K562 (cell line): Measurements from ENCODE around the gene C1orf50. TPM values are rescaled to one million over a fixed set of nuclear protein-coding genes. Genes with fewer than 3 reads are reported as not detected.

Experiments used
- ATF1 ChIP-seq, 2 experiments: fragments of 450-650 bp in 1 of 2; IDR thresholded peaks; 2 replicates each; pipeline ENCODE4 v1.6.1; 2016; ENCODE audit warnings: missing compliant biosample characterization in 1 of 2, missing genetic modification characterization in 1 of 2
- FOSL1 ChIP-seq: fragments of 200-800 bp; sonication (Bioruptor generic); conservative IDR thresholded peaks from 2 replicates; pipeline ENCODE4 v1.6.1; 2016; ENCODE audit warnings: missing genetic modification characterization, missing compliant biosample characterization
- PHB ChIP-seq: fragments of 250-450 bp; sonication (Bioruptor Pico); IDR thresholded peaks from 2 replicates; pipeline ENCODE4 v1.5.0; 2021
- POLR2H ChIP-seq: IDR thresholded peaks from 2 replicates; pipeline ENCODE4 v1.6.1; 2016; ENCODE audit warnings: missing genetic modification characterization, low read depth, mild to moderate bottlenecking, control low read depth, missing compliant biosample characterization, moderate library complexity
- PRPF4 ChIP-seq: fragments of 200-400 bp; formaldehyde crosslinking; IDR thresholded peaks from one replicate; pipeline ENCODE4 v1.6.1; 2017; ENCODE audit warnings: low read length, low read depth, mild to moderate bottlenecking; ENCODE audit not compliant: insufficient read depth, poor library complexity, severe bottlenecking
- SIN3A ChIP-seq, 2 experiments: fragments of 150-350 bp in 1 of 2; IDR thresholded peaks; 2 replicates each; pipeline ENCODE4 v1.6.1; 2011 to 2016; ENCODE audit warnings: borderline replicate concordance in 2 of 2, low read depth in 2 of 2, low read length in 2 of 2, mild to moderate bottlenecking in 2 of 2, moderate library complexity in 2 of 2; ENCODE audit not compliant: control insufficient read depth in 1 of 2
- ZFP30 ChIP-seq: fragments of 250-450 bp; sonication (Bioruptor Pico); IDR thresholded peaks from 2 replicates; pipeline ENCODE4 v1.8.0; 2022; ENCODE audit warnings: moderate library complexity, mild to moderate bottlenecking, inconsistent platforms, borderline replicate concordance
- ZNF444 ChIP-seq: fragments of 250-450 bp; sonication (Bioruptor Pico); IDR thresholded peaks from 2 replicates; pipeline ENCODE4 v1.4.0; 2020; ENCODE audit warnings: mild to moderate bottlenecking, moderate library complexity
- polyA plus RNA-seq, 8 experiments: library from polyadenylated mRNA; depleted of rRNA in 4 of 8; stranded (reverse) in 5 of 8; unstranded in 3 of 8; fragments of >200 nt; fragmentation: Nextera tagmentation in 2 of 8; fragmentation: Illumina TruSeq in 1 of 8; extraction: Ambion mirVana in 2 of 8; extraction: Trizol in 1 of 8; gene quantifications; 2 replicates each; pipeline versions ENCODE4 v1.2.1 to v1.2.3, GENCODE V29; 2011 to 2014; ENCODE audit warnings: inconsistent platforms in 1 of 8, missing spikeins in 1 of 8
- total RNA-seq, 7 experiments: library from RNA; depleted of rRNA in 6 of 7; stranded (reverse); fragments of >200 nt in 6 of 7; fragmentation: Illumina TruSeq in 2 of 7; extraction: Trizol in 2 of 7; gene quantifications; 2 replicates each; pipeline versions ENCODE4 v1.2.1 to v1.2.3, GENCODE V29; 2011 to 2021; ENCODE audit warnings: low replicate concordance in 1 of 7
- TF ChIP-seq, protein P1 (sequence below), 2 experiments: fragments of 250-450 bp in 1 of 2; fragments of 450-650 bp in 1 of 2; sonication (Bioruptor Pico) in 1 of 2; IDR thresholded peaks; 2 replicates each; pipeline versions ENCODE4 v1.6.1 to v1.8.0; 2016 to 2021; ENCODE audit warnings: mild to moderate bottlenecking in 2 of 2, moderate library complexity in 2 of 2, missing compliant biosample characterization in 1 of 2, missing genetic modification characterization in 1 of 2
- TF ChIP-seq, protein P2 (sequence below): fragments of 450-650 bp; IDR thresholded peaks from 2 replicates; pipeline ENCODE4 v1.6.1; 2018; ENCODE audit not compliant: partially characterized antibody
- TF ChIP-seq, protein P3 (sequence below), 2 experiments: fragments of 450-650 bp; conservative IDR thresholded peaks; 2 replicates each; pipeline ENCODE4 v1.6.1; 2017; ENCODE audit warnings: mild to moderate bottlenecking in 2 of 2, moderate library complexity in 2 of 2
- TF ChIP-seq, protein P4 (sequence below): conservative IDR thresholded peaks from 2 replicates; pipeline ENCODE4 v1.6.1; 2011; ENCODE audit warnings: low read depth, mild to moderate bottlenecking, low read length; ENCODE audit not compliant: control insufficient read depth
- TF ChIP-seq, protein P5 (sequence below): fragments of 250-450 bp; sonication (Bioruptor Pico); IDR thresholded peaks from 2 replicates; pipeline ENCODE4 v1.5.0; 2022; ENCODE audit warnings: mild to moderate bottlenecking
- TF ChIP-seq, protein P6 (sequence below): sonication (generic); formaldehyde crosslinking; IDR thresholded peaks from 2 replicates; pipeline ENCODE4 v1.8.0; 2023; ENCODE audit warnings: mild to moderate bottlenecking, missing genetic modification reagents

Gene C1orf50
- total and polyA plus RNA-seq, 9 of the 15 experiments (the other 6 are each of a cell fraction or from before 2014, with no cell fraction given) = 0.55 to 13.9 (median 5.2) TPM

DNA sequence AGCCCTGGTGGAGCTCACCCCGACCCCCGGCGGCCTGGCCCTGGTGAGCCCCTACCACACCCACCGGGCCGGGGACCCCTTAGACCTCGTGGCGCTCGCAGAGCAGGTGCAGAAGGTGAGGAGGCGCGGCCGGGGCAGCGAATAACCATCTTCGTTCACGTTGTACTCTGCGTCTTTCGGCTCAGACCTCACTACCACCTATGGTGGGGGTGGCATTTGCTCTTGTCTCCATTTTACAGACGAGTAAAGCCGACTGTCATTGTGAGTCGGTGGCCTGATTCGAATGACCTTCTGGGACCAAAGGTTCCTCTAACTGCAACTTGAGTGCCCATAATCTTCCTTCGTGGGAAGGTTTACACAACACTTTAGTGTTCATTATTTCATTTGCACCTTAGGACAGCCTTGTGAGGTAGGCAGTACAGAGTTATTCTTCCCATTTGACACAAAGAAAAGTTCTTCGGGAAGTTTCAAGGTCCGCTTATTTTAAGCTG lies 506 bp downstream of the C1orf50 start (continued):
- TF ChIP-seq, protein P1, sequence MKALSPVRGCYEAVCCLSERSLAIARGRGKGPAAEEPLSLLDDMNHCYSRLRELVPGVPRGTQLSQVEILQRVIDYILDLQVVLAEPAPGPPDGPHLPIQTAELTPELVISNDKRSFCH (CRISPR knock-in tag; IDR thresholded peaks at IDR 0.05) = no peak
- TF ChIP-seq, protein P1 (tag; IDR thresholded peaks at IDR 0.05) = 0 out of 2 replicates have a peak, but pooled peaks have one; percentile 46
- TF ChIP-seq, protein P2, sequence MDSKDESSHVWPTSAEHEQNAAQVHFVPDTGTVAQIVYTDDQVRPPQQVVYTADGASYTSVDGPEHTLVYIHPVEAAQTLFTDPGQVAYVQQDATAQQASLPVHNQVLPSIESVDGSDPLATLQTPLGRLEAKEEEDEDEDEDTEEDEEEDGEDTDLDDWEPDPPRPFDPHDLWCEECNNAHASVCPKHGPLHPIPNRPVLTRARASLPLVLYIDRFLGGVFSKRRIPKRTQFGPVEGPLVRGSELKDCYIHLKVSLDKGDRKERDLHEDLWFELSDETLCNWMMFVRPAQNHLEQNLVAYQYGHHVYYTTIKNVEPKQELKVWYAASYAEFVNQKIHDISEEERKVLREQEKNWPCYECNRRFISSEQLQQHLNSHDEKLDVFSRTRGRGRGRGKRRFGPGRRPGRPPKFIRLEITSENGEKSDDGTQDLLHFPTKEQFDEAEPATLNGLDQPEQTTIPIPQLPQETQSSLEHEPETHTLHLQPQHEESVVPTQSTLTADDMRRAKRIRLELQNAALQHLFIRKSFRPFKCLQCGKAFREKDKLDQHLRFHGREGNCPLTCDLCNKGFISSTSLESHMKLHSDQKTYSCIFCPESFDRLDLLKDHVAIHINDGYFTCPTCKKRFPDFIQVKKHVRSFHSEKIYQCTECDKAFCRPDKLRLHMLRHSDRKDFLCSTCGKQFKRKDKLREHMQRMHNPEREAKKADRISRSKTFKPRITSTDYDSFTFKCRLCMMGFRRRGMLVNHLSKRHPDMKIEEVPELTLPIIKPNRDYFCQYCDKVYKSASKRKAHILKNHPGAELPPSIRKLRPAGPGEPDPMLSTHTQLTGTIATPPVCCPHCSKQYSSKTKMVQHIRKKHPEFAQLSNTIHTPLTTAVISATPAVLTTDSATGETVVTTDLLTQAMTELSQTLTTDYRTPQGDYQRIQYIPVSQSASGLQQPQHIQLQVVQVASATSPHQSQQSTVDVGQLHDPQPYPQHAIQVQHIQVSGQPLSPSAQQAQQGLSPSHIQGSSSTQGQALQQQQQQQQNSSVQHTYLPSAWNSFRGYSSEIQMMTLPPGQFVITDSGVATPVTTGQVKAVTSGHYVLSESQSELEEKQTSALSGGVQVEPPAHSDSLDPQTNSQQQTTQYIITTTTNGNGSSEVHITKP = peak; percentile 28
- TF ChIP-seq POLR2H = no peak
- no peak for TF ChIP-seq ZNF444 (CRISPR knock-in tag)
- TF ChIP-seq, protein P3, sequence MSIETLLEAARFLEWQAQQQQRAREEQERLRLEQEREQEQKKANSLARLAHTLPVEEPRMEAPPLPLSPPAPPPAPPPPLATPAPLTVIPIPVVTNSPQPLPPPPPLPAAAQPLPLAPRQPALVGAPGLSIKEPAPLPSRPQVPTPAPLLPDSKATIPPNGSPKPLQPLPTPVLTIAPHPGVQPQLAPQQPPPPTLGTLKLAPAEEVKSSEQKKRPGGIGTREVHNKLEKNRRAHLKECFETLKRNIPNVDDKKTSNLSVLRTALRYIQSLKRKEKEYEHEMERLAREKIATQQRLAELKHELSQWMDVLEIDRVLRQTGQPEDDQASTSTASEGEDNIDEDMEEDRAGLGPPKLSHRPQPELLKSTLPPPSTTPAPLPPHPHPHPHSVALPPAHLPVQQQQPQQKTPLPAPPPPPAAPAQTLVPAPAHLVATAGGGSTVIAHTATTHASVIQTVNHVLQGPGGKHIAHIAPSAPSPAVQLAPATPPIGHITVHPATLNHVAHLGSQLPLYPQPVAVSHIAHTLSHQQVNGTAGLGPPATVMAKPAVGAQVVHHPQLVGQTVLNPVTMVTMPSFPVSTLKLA (conservative IDR thresholded peaks at IDR 0.05) = peak in 1 of 2 experiments; percentile 40; a peak in 3 of 4 replicates
- TF ChIP-seq PRPF4 = no peak
- TF ChIP-seq ZFP30 = no peak
- TF ChIP-seq, protein P4, sequence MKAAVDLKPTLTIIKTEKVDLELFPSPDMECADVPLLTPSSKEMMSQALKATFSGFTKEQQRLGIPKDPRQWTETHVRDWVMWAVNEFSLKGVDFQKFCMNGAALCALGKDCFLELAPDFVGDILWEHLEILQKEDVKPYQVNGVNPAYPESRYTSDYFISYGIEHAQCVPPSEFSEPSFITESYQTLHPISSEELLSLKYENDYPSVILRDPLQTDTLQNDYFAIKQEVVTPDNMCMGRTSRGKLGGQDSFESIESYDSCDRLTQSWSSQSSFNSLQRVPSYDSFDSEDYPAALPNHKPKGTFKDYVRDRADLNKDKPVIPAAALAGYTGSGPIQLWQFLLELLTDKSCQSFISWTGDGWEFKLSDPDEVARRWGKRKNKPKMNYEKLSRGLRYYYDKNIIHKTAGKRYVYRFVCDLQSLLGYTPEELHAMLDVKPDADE = peak; percentile 70; the same call in 1 of the 2 replicates
- TF ChIP-seq SIN3A (IDR thresholded peaks at IDR 0.05; ENCODE audit: borderline replicate concordance in 2 of 2, control insufficient read depth in 1 of 2, low read depth in 2 of 2, low read length in 2 of 2) = peak in 1 of 2 experiments; percentile 13; a peak in 1 of 4 replicates
- TF ChIP-seq ATF1 (CRISPR knock-in tag; IDR thresholded peaks at IDR 0.05) = no peak
- peak; percentile 51 for TF ChIP-seq ATF1 (tag; IDR thresholded peaks at IDR 0.05)
- 0 out of 2 replicates have a peak, but pooled peaks have one; percentile 38 for TF ChIP-seq FOSL1 (tag)
- TF ChIP-seq, protein P5, sequence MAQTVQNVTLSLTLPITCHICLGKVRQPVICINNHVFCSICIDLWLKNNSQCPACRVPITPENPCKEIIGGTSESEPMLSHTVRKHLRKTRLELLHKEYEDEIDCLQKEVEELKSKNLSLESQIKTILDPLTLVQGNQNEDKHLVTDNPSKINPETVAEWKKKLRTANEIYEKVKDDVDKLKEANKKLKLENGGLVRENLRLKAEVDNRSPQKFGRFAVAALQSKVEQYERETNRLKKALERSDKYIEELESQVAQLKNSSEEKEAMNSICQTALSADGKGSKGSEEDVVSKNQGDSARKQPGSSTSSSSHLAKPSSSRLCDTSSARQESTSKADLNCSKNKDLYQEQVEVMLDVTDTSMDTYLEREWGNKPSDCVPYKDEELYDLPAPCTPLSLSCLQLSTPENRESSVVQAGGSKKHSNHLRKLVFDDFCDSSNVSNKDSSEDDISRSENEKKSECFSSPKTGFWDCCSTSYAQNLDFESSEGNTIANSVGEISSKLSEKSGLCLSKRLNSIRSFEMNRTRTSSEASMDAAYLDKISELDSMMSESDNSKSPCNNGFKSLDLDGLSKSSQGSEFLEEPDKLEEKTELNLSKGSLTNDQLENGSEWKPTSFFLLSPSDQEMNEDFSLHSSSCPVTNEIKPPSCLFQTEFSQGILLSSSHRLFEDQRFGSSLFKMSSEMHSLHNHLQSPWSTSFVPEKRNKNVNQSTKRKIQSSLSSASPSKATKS = no peak
- TF ChIP-seq, protein P6, sequence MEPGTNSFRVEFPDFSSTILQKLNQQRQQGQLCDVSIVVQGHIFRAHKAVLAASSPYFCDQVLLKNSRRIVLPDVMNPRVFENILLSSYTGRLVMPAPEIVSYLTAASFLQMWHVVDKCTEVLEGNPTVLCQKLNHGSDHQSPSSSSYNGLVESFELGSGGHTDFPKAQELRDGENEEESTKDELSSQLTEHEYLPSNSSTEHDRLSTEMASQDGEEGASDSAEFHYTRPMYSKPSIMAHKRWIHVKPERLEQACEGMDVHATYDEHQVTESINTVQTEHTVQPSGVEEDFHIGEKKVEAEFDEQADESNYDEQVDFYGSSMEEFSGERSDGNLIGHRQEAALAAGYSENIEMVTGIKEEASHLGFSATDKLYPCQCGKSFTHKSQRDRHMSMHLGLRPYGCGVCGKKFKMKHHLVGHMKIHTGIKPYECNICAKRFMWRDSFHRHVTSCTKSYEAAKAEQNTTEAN (CRISPR knock-in tag) = peak; percentile 62; the same call in 1 of the 2 replicates
- TF ChIP-seq PHB (CRISPR knock-in tag) = 0 out of 2 replicates have a peak, but pooled peaks have one; percentile 22
